IgD-negative memory B cell (primary cell): ENCODE results near the gene ROPN1. TPM values are rescaled to one million over a fixed set of nuclear protein-coding genes. Genes with fewer than 3 reads are reported as not detected.
"Not testable (repeated sequence)": the region's sequence is repeated elsewhere in the genome, so short reads cannot be mapped to it uniquely, and the experiment has no call there.

Source experiments
- H3K27ac Mint-ChIP-seq, 3 donors: one replicate each; pipeline ENCODE4 v1.8.0; 2020 to 2022; ENCODE audit warnings: mild to moderate bottlenecking in 3 of 3, mixed read lengths in 3 of 3, moderate library complexity in 1 of 3
- H3K27me3 Mint-ChIP-seq: one replicate; pipeline ENCODE4 v1.8.0; 2021; ENCODE audit warnings: mixed read lengths
- H3K36me3 Mint-ChIP-seq: one replicate; pipeline ENCODE4 v1.8.0; 2020; ENCODE audit warnings: mild to moderate bottlenecking, mixed read lengths
- H3K4me1 Mint-ChIP-seq, 3 donors: one replicate each; pipeline ENCODE4 v1.8.0; 2020 to 2022; ENCODE audit warnings: mixed read lengths in 3 of 3, mild to moderate bottlenecking in 1 of 3
- H3K4me3 Mint-ChIP-seq, 4 donors: one replicate each; pipeline ENCODE4 v1.8.0; 2020 to 2022; ENCODE audit warnings: mild to moderate bottlenecking in 4 of 4, mixed read lengths in 4 of 4, moderate library complexity in 3 of 4
- H3K9me3 Mint-ChIP-seq, 3 donors: one replicate each; pipeline ENCODE4 v1.8.0; 2020 to 2021; ENCODE audit warnings: mixed read lengths in 3 of 3, mild to moderate bottlenecking in 1 of 3
- polyA plus RNA-seq: library from polyadenylated mRNA; unstranded; fragments of 300-500 nt; fragmentation: Illumina TruSeq; gene quantifications from one replicate; pipeline ENCODE4 v1.2.3, GENCODE V29; 2021

ROPN1 gene
- not detected for polyA plus RNA-seq

DNA sequence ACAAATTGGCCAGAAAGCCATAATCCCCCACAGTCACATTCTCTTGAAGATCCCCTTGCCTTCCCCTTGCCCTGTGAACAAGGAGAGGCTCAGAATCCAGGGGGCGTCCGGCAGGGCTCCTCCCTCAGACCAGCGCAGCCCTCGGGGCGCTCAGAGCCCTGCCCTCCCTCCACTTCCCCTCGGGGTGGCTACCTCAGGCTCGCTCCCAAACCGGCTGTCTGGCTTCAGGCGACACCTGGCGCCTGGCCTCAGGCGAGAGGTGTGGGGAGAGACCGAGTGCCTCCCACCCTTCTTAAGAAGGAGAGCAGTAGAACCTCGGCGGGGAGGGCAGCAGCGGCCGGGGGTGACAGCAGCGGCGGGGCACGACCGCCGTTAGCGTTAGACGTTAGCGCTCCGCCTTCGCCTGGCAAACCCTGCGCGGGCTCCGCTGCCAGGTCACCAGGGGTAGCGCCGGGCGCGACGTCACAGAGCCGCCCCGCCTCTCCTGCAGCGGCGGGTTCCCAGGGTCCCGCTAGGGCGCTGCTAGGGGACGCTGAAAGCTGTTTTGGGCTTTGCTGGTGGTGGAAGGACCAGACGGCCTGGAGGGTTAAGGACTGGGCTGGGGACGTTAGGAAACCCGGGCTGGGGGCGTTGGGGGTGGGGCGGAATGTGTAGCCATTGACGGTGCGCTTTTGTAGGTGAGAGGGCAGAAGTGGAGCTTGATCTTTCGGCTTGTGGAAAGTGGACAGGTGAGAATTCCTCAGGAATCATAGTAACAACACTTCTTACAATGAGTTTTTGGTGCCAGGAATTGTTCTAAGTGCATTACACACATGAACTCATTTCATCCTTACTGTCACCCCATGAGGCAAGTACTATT, at the start of gene ROPN1:
Gene ROPN1 (minus strand): TSS at position 395 of the 859 bp plus-strand sequence. CDS start 11,643 bp downstream, outside the sequence.
- Mint-ChIP-seq H3K4me3 (peak within 1 kb of the TSS in 2 of 4 donors; percentile 44 to 78), H3K27me3 (peaks cover 16% of the 10 kb centered on the region)
- not testable (repeated sequence) for H3K9me3 Mint-ChIP-seq, H3K27ac Mint-ChIP-seq, H3K4me1 Mint-ChIP-seq, H3K36me3 Mint-ChIP-seq

DNA sequence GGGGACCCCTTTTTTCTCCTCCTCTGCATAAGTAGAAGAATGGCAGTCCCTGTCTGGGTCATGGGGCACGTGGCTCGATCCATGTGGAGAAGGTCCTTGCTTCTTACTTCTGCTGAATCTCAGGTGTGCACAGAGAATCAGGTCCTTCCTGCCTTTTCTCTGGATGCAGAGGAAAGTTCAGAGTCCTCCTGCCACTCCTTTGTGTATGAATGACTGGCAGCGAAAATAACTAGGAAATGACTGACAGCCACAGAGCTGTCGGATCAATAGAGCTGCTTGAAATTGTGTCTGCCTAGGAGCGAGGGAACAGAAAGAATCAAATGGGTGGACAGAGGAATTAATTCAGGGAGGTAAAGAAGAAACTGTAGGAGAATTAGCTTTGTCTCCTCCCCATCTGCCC, 49.6 kb upstream of the ROPN1 start:
- H3K27ac Mint-ChIP-seq = no peak overlapping the region
- H3K4me1 Mint-ChIP-seq = no peaks in the 10 kb centered on the region
- no peaks in the 10 kb centered on the region for H3K36me3 Mint-ChIP-seq
- H3K9me3 Mint-ChIP-seq = no peaks in the 10 kb centered on the region
- H3K27me3 Mint-ChIP-seq = peaks cover 2% of the 10 kb centered on the region
- H3K4me3 Mint-ChIP-seq = no peak overlapping the region

DNA sequence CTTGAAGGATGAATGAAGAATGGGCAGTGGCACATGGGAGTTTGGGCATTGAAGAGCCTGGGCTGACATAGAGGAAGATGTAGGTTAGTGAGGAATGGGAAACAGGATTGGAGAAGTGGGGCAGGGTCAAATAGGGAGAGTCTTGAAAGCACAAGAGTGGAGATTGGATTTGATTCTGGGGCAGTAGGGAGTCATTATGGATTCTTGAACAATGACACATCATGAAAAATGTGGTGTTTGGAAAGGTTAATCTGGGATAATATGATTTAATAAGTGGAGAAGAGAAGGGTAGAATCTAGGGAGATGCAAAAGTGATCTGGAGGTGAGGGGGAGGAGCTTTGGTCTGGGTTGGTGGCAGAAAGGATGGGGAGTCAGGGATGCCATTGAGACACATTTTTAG, 45.4 kb upstream of the ROPN1 start:
- H3K4me1 Mint-ChIP-seq = peaks cover 3 to 5% (median 5%) of the 10 kb centered on the region in 3 donors
- peaks cover 0 to 4% (median 0%) of the 10 kb centered on the region in 3 donors for H3K9me3 Mint-ChIP-seq
- H3K4me3 Mint-ChIP-seq = no peak overlapping the region
- H3K27me3 Mint-ChIP-seq = peaks cover 21% of the 10 kb centered on the region
- no peak overlapping the region for H3K27ac Mint-ChIP-seq
- peaks cover 2% of the 10 kb centered on the region for H3K36me3 Mint-ChIP-seq

GRCh38 chr3:124036214-124036613, 44.3 kb upstream of the ROPN1 start:
- H3K27me3 Mint-ChIP-seq = peaks cover 32% of the 10 kb centered on the region
- H3K4me3 Mint-ChIP-seq, H3K9me3 Mint-ChIP-seq, H3K36me3 Mint-ChIP-seq, H3K27ac Mint-ChIP-seq, H3K4me1 Mint-ChIP-seq: not testable (repeated sequence)

- peaks cover 5 to 7% (median 5%) of the 10 kb centered on the region in 3 donors for H3K4me1 Mint-ChIP-seq
- H3K4me3 Mint-ChIP-seq = peak overlapping the region in 1 of 4 donors; percentile 33
- no peak overlapping the region for H3K27ac Mint-ChIP-seq
- peaks cover 2% of the 10 kb centered on the region for H3K36me3 Mint-ChIP-seq
- peaks cover 35% of the 10 kb centered on the region for H3K27me3 Mint-ChIP-seq
- peaks cover 0 to 4% (median 0%) of the 10 kb centered on the region in 3 donors for H3K9me3 Mint-ChIP-seq
These were observed 43.7 kb upstream of the ROPN1 start for GRCh38 chr3:124035463-124036121.

DNA sequence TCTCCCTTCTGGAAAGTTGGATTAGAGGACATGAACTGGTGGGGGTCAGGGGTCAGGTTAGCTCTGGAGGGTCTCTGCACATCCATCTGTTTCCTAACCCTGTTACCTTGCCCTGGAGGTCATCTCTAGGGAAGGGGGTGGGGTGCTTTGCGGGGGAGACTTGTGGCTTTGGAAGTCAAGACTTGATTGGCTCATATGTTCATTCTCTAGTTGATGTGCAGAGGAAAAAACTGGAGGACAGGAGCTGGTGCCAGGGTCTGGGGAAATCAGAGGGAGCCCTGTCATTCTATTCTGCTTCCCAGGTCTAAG, 42.9 kb upstream of the ROPN1 start:
- peaks cover 5 to 7% (median 5%) of the 10 kb centered on the region in 3 donors for H3K4me1 Mint-ChIP-seq
- peaks cover 0 to 4% (median 0%) of the 10 kb centered on the region in 3 donors for H3K9me3 Mint-ChIP-seq
- peak overlapping the region in 3 of 4 donors; percentile 13 to 50 (median 33) for H3K4me3 Mint-ChIP-seq
- no peak overlapping the region for H3K27ac Mint-ChIP-seq
- peaks cover 2% of the 10 kb centered on the region for H3K36me3 Mint-ChIP-seq
- H3K27me3 Mint-ChIP-seq = peaks cover 37% of the 10 kb centered on the region

GRCh38 chr3:124034016-124034843, 42.3 kb upstream of the ROPN1 start:
- peaks cover 0 to 4% (median 0%) of the 10 kb centered on the region in 3 donors for H3K9me3 Mint-ChIP-seq
- peaks cover 37% of the 10 kb centered on the region for H3K27me3 Mint-ChIP-seq
- peaks cover 5 to 7% (median 5%) of the 10 kb centered on the region in 3 donors for H3K4me1 Mint-ChIP-seq
- no peak overlapping the region for H3K27ac Mint-ChIP-seq
- H3K4me3 Mint-ChIP-seq = peak overlapping the region; percentile 33 to 67 (median 54)
- H3K36me3 Mint-ChIP-seq = peaks cover 2% of the 10 kb centered on the region

DNA sequence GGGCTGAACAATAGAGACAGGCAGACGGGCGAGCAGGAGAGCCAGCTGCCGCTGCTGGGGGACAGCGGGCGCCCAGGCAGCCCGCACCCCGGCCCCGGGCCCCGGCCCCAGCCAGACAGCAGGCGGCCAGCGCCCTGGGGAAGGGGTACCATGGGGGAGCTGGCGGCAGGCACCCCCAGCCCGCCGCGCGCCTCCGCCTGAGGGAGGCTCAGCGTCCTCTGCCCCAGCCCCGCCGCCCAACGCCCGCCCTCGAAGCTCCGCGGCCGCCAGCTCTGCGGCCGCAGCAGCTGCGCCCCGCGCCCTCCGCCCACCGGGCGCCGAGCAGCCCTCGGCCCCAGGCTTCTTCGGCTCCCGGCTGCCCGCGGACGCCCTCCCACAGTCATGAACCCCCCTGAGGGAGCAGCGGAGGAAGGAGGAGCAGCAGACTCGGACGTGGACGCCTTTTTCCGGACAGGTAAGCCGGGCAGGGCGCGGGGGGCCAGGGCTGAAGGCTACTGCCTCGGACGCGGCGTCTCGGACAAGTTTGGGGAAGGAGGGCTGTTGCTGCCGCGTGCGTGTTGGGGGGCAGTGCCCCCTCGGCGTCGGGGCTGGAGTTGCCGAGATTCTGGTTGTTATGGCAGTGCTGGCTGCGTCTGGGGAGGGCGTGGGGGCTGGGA, 41.6 kb upstream of the ROPN1 start, which contains the start of gene KALRN:
Gene KALRN (plus strand): TSS at position 10 of the 656 bp plus-strand sequence.
- Mint-ChIP-seq H3K4me1 (peaks cover 5 to 7% (median 5%) of the 10 kb centered on the region in 3 donors), H3K9me3 (peaks cover 0 to 4% (median 0%) of the 10 kb centered on the region in 3 donors), H3K27me3 (peaks cover 37% of the 10 kb centered on the region), H3K36me3 (peaks cover 2% of the 10 kb centered on the region), H3K27ac (peak within 1 kb of the TSS in 1 of 3 donors; percentile 80), H3K4me3 (peak within 1 kb of the TSS; percentile 40 to 93 (median 72))

DNA sequence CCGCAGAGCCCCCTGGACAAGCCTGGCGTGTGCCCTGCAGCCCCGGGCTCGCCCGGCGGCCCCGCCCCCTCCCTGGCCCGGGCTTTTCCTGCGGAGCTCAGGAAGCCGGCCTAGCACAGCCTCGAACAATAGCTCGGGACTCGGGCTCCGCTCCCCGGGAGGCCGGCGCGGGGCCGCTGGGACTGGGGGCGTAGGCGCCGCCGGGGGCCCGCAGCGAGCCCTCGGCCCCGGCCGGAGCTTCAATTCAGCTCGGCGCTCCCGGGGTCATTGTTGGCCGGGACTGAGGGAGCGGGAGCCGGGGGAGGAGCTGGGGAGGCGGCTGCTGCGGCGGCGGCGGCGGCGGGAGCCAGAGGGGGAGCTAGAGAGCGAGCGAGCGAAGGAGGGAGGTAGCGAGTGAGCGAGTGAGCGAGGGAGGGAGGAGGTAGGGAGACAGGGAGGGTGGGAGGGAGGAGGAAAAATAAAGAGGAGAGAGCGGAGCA, 41.0 kb upstream of the ROPN1 start:
- H3K36me3 Mint-ChIP-seq = peaks cover 2% of the 10 kb centered on the region
- H3K9me3 Mint-ChIP-seq = peaks cover 0 to 4% (median 0%) of the 10 kb centered on the region in 3 donors
- peaks cover 5 to 7% (median 5%) of the 10 kb centered on the region in 3 donors for H3K4me1 Mint-ChIP-seq
- no peak overlapping the region for H3K27ac Mint-ChIP-seq
- peak overlapping the region in 2 of 4 donors; percentile 39 to 43 for H3K4me3 Mint-ChIP-seq
- H3K27me3 Mint-ChIP-seq = peaks cover 38% of the 10 kb centered on the region

GRCh38 chr3:124032311-124032880, 40.5 kb upstream of the ROPN1 start:
- Mint-ChIP-seq H3K4me3 (peak overlapping the region; percentile 40 to 93 (median 72)), H3K9me3 (peaks cover 0 to 4% (median 0%) of the 10 kb centered on the region in 3 donors), H3K36me3 (peaks cover 2% of the 10 kb centered on the region), H3K4me1 (peaks cover 5 to 7% (median 5%) of the 10 kb centered on the region in 3 donors), H3K27me3 (peaks cover 38% of the 10 kb centered on the region), H3K27ac (peak overlapping the region in 1 of 3 donors; percentile 80)

DNA sequence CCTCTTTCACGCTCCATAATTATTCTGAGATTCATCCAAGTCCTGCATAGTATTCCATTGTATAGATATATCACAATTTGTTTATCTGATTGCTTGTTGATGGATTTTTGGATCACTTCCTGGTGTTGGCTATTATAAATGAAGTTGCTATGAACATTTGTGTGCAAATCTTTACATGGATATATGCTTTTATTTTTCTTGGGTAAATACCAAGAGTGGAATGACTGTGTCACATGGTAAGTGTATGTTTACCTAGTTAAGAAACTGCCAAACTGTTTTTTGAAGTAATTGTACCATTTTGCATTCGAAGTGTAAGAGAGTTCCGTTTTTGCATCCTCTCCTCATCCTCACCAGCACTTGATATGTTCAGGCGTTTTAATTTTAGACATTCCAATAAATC, 34.6 kb upstream of the ROPN1 start:
- H3K27me3 Mint-ChIP-seq = peaks cover 13% of the 10 kb centered on the region
- no peak overlapping the region for H3K4me3 Mint-ChIP-seq
- peaks cover 0 to 1% (median 0%) of the 10 kb centered on the region in 3 donors for H3K4me1 Mint-ChIP-seq
- peaks cover 1 to 7% (median 4%) of the 10 kb centered on the region in 3 donors for H3K9me3 Mint-ChIP-seq
- no peak overlapping the region for H3K27ac Mint-ChIP-seq
- H3K36me3 Mint-ChIP-seq = no peaks in the 10 kb centered on the region

- H3K9me3 Mint-ChIP-seq, H3K4me1 Mint-ChIP-seq, H3K36me3 Mint-ChIP-seq, H3K27ac Mint-ChIP-seq, H3K4me3 Mint-ChIP-seq, H3K27me3 Mint-ChIP-seq: not testable (repeated sequence)
These were observed 31.6 kb upstream of the ROPN1 start for GRCh38 chr3:124023531-124023930.

- Mint-ChIP-seq H3K4me1 (peaks cover 0 to 1% (median 0%) of the 10 kb centered on the region in 3 donors), H3K27me3 (peaks cover 9% of the 10 kb centered on the region), H3K36me3 (no peaks in the 10 kb centered on the region), H3K9me3 (peaks cover 1 to 7% (median 4%) of the 10 kb centered on the region in 3 donors), H3K4me3 (no peak overlapping the region), H3K27ac (no peak overlapping the region)
These were observed 27.4 kb upstream of the ROPN1 start for GRCh38 chr3:124019291-124019690.

DNA sequence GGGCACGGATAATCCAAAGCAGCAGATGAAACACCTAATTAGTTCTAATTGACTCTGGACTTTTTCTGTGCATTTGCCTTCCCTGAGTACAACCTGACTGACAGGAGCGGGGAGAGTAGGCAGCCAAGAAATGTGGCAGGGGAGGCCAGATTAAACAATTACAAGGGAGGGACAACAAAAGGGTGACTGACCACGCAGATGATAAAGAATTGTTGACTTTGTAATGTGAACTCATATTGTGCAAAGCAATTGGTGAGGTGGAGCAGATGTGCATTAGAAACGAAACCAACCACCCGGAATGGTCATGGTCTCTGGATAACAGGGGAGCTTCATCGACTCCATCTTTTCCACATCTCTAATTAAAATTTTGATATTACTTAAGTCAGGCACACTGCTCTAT, 25.6 kb upstream of the ROPN1 start:
- not testable (repeated sequence) for H3K4me1 Mint-ChIP-seq, H3K36me3 Mint-ChIP-seq, H3K27ac Mint-ChIP-seq, H3K9me3 Mint-ChIP-seq, H3K4me3 Mint-ChIP-seq
- peaks cover 15% of the 10 kb centered on the region for H3K27me3 Mint-ChIP-seq
